Mesangial cell (primary cell): ENCODE measurements around the gene CEACAM6. TPM values are rescaled to one million over a fixed set of nuclear protein-coding genes. Genes with fewer than 3 reads are reported as not detected.

Experiments
- total RNA-seq: library from RNA; depleted of rRNA; stranded (reverse); fragments of >200 nt; gene quantifications from 2 replicates; pipeline ENCODE4 v1.2.3, GENCODE V29; 2015

Gene CEACAM6
- total RNA-seq = not detected in 2 replicates

GRCh38 chr19:41755328-41755913, at the start of gene CEACAM6:
Gene CEACAM6 (plus strand): TSS chr19:41755530. CDS start chr19:41755639, 109 bp downstream.

GRCh38 chr19:41708481-41708880, 46.8 kb upstream of the CEACAM6 start, which contains the start of gene CEACAM5:
Gene CEACAM5 (plus strand): TSS chr19:41708626. CDS start chr19:41708732, 106 bp downstream.

GRCh38 chr19:41796362-41796761, 41.0 kb downstream of the CEACAM6 start, which contains the start of gene CEACAM3:
Gene CEACAM3 (plus strand): TSS chr19:41796587. CDS start chr19:41796678, 91 bp downstream.

Other genes starting within 250 kb of the CEACAM6 start
- not detected in 2 replicates for gene CEACAM21, start 179.4 kb upstream of the CEACAM6 start, total RNA-seq
- gene CEACAM4, start 128.5 kb upstream of the CEACAM6 start, total RNA-seq = not detected in 2 replicates
- not detected in 2 replicates for gene CEACAM7, start 67.3 kb upstream of the CEACAM6 start, total RNA-seq
- gene CEACAM5, start 46.9 kb upstream of the CEACAM6 start, total RNA-seq = not detected in 2 replicates
- not detected in 2 replicates for gene CEACAM3, start 41.1 kb downstream of the CEACAM6 start, total RNA-seq
- not detected in 2 replicates for gene LYPD4, start 89.2 kb downstream of the CEACAM6 start, total RNA-seq
- not detected in 2 replicates for gene DMRTC2, start 89.5 kb downstream of the CEACAM6 start, total RNA-seq
- 2,150 and 2,952 TPM in 2 replicates for gene RPS19, start 104.7 kb downstream of the CEACAM6 start, total RNA-seq
- gene CD79A, start 121.7 kb downstream of the CEACAM6 start, total RNA-seq = 0.25 and 0.33 TPM in 2 replicates
- 49.6 and 64.0 TPM in 2 replicates for gene ARHGEF1, start 127.7 kb downstream of the CEACAM6 start, total RNA-seq
- not detected in 2 replicates for gene ERFL, start 172.9 kb downstream of the CEACAM6 start, total RNA-seq
- gene RABAC1, start 203.8 kb downstream of the CEACAM6 start, total RNA-seq = 231 and 277 TPM in 2 replicates
- under 0.01 and 0.49 TPM in 2 replicates for gene ATP1A3, start 238.7 kb downstream of the CEACAM6 start, total RNA-seq